ENCODE results near the gene ATP11B. TPM values are rescaled to one million over a fixed set of nuclear protein-coding genes. Genes with fewer than 3 reads are reported as not detected.

ATP11B gene
- total RNA-seq, 1 experiment from 2014 or later, result 58.1 TPM

GRCh38 chr3:182954553-182955235 lies 161.4 kb downstream of the ATP11B start:
- Mint-ChIP-seq H3K36me3 (ENCODE audit: insufficient read depth, unreplicated experiment) (peaks cover 47% of the 10 kb centered on the region), H3K4me1 (ENCODE audit: low read depth, unreplicated experiment) (no peaks in the 10 kb centered on the region), H3K27ac (ENCODE audit: unreplicated experiment) (no peak overlapping the region), H3K4me3 (ENCODE audit: unreplicated experiment) (no peak overlapping the region), H3K9me3 (ENCODE audit: unreplicated experiment) (peaks cover 21% of the 10 kb centered on the region), H3K27me3 (ENCODE audit: insufficient read depth, unreplicated experiment) (no peaks in the 10 kb centered on the region)
- ChIA-PET CTCF (no interaction called here), POLR2A (no interaction called here)
- Histone ChIP-seq H3K27me3 (replicated peaks; ENCODE audit: control insufficient read depth, insufficient read depth, low read length) (no peaks in the 10 kb centered on the region), H3K9me3 (no peaks in the 10 kb centered on the region), H3K4me1 (no peaks in the 10 kb centered on the region), H3K36me3 (ENCODE audit: control insufficient read depth, insufficient read depth, low read length) (no peaks in the 10 kb centered on the region; the same call in 1 of the 2 replicates), H3K4me3 (ENCODE audit: low read depth, low read length) (no peak overlapping the region)
- no peak for TF ChIP-seq CTCF (IDR thresholded peaks at IDR 0.05; ENCODE audit: insufficient read depth in 1 of 2, low read depth in 1 of 2, low read length in 1 of 2, severe bottlenecking in 1 of 2, unreplicated experiment in 1 of 2)
- no TSS peak for BruUV-seq (replicated peaks)
- DNase-seq, result no peak
- intact Hi-C loops (cut with micrococcal nuclease; ENCODE audit: unreplicated experiment), result no loop called here

GRCh38 chr3:182957226-182957625 lies 163.9 kb downstream of the ATP11B start:
- ChIA-PET POLR2A (no interaction called here), CTCF (no interaction called here)
- Histone ChIP-seq H3K4me3 (ENCODE audit: low read depth, low read length) (no peak overlapping the region), H3K27me3 (replicated peaks; ENCODE audit: control insufficient read depth, insufficient read depth, low read length) (no peaks in the 10 kb centered on the region), H3K4me1 (no peaks in the 10 kb centered on the region), H3K36me3 (ENCODE audit: control insufficient read depth, insufficient read depth, low read length) (no peaks in the 10 kb centered on the region; the same call in none of the 2 replicates), H3K9me3 (no peaks in the 10 kb centered on the region)
- Mint-ChIP-seq H3K4me3 (ENCODE audit: unreplicated experiment) (no peak overlapping the region), H3K27ac (ENCODE audit: unreplicated experiment) (no peak overlapping the region), H3K9me3 (ENCODE audit: unreplicated experiment) (peaks cover 16% of the 10 kb centered on the region), H3K27me3 (ENCODE audit: insufficient read depth, unreplicated experiment) (no peaks in the 10 kb centered on the region), H3K4me1 (ENCODE audit: low read depth, unreplicated experiment) (no peaks in the 10 kb centered on the region), H3K36me3 (ENCODE audit: insufficient read depth, unreplicated experiment) (peaks cover 36% of the 10 kb centered on the region)
- intact Hi-C loops (cut with micrococcal nuclease; ENCODE audit: unreplicated experiment), result no loop called here
- no peak for TF ChIP-seq CTCF (IDR thresholded peaks at IDR 0.05; ENCODE audit: insufficient read depth in 1 of 2, low read depth in 1 of 2, low read length in 1 of 2, severe bottlenecking in 1 of 2, unreplicated experiment in 1 of 2)
- DNase-seq, result no peak
- BruUV-seq (replicated peaks), result no TSS peak

DNA sequence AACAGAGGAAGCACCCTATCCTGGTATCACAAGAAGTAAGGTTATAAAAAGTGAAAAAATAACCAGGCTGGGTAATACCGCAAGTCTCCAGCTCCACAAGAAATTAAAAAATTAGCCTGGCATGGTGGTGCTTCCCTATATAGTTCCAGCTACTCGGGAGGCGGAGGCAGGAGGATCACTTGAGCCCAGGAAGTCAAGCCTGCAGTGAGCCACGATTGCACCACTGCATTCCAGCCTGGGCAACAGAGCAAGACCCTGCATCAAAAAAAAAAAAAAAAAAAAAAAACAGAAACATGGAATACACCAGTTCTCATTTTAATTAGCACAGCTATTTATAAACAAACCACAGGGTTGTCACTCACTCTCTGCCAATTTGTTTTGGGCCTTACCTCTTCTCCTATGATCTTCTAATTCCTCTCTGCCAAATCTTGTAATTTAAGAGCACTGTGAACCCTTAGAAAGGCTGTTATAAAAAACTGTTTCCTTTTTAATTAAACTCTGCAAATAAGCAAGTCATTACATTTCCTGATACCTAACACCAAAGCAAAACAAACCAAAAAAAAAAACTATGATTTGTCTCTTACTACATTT lies 164.5 kb downstream of the ATP11B start:
- Mint-ChIP-seq H3K27me3 (ENCODE audit: insufficient read depth, unreplicated experiment) (no peaks in the 10 kb centered on the region), H3K4me3 (ENCODE audit: unreplicated experiment) (no peak overlapping the region), H3K4me1 (ENCODE audit: low read depth, unreplicated experiment) (no peaks in the 10 kb centered on the region), H3K9me3 (ENCODE audit: unreplicated experiment) (peaks cover 11% of the 10 kb centered on the region), H3K27ac (ENCODE audit: unreplicated experiment) (no peak overlapping the region), H3K36me3 (ENCODE audit: insufficient read depth, unreplicated experiment) (peaks cover 30% of the 10 kb centered on the region)
- POLR2A ChIA-PET, result no interaction called here
- TF ChIP-seq CTCF (IDR thresholded peaks at IDR 0.05; ENCODE audit: insufficient read depth in 1 of 2, low read depth in 1 of 2, low read length in 1 of 2, severe bottlenecking in 1 of 2, unreplicated experiment in 1 of 2), result no peak
- no peaks in the 10 kb centered on the region; the same call in none of the 2 replicates for H3K36me3 ChIP-seq (ENCODE audit: control insufficient read depth, insufficient read depth, low read length)
- no peaks in the 10 kb centered on the region for H3K9me3 ChIP-seq
- intact Hi-C loops (cut with micrococcal nuclease; ENCODE audit: unreplicated experiment), result no loop called here
- CTCF ChIA-PET, result no interaction called here
- H3K27me3 ChIP-seq (replicated peaks; ENCODE audit: control insufficient read depth, insufficient read depth, low read length), result no peaks in the 10 kb centered on the region
- no TSS peak for BruUV-seq (replicated peaks)
- no peaks in the 10 kb centered on the region for H3K4me1 ChIP-seq
- H3K4me3 ChIP-seq (ENCODE audit: low read depth, low read length), result no peak overlapping the region
- no peak for DNase-seq
